ENCODE results near the gene PRKCZ.

The PRKCZ gene

GRCh38 chr1:2215909-2216766, 165.9 kb downstream of the PRKCZ start:
- in situ Hi-C loops (cut with MboI; ENCODE audit: low sequenced_read_pairs) = no loop called here

- in situ Hi-C loops (cut with MboI; ENCODE audit: low sequenced_read_pairs) = no loop called here
Measured at GRCh38 chr1:2216767-2217058, 166.5 kb downstream of the PRKCZ start.

- in situ Hi-C loops (cut with MboI; ENCODE audit: low sequenced_read_pairs) = no loop called here
Measured at GRCh38 chr1:2221271-2221670, 171.1 kb downstream of the PRKCZ start.

- in situ Hi-C loops (cut with MboI; ENCODE audit: low sequenced_read_pairs) = no loop called here
Measured at GRCh38 chr1:2224170-2224584, 174.0 kb downstream of the PRKCZ start.

GRCh38 chr1:2224631-2225428, 174.6 kb downstream of the PRKCZ start:
- in situ Hi-C loops (cut with MboI; ENCODE audit: low sequenced_read_pairs) = no loop called here

GRCh38 chr1:2226525-2227345, 176.5 kb downstream of the PRKCZ start:
- in situ Hi-C loops (cut with MboI; ENCODE audit: low sequenced_read_pairs) = no loop called here

GRCh38 chr1:2227346-2228156, 177.3 kb downstream of the PRKCZ start:
- in situ Hi-C loops (cut with MboI; ENCODE audit: low sequenced_read_pairs) = no loop called here

- in situ Hi-C loops (cut with MboI; ENCODE audit: low sequenced_read_pairs) = no loop called here
Measured at GRCh38 chr1:2228157-2228594, 178.0 kb downstream of the PRKCZ start, which contains the start of gene SKI. Gene SKI, plus strand, starts transcription at chr1:2228319. Its CDS starts 448 bp downstream, at chr1:2228767.

GRCh38 chr1:2228694-2229036, 178.5 kb downstream of the PRKCZ start:
- in situ Hi-C loops (cut with MboI; ENCODE audit: low sequenced_read_pairs) = no loop called here

- in situ Hi-C loops (cut with MboI; ENCODE audit: low sequenced_read_pairs) = no loop called here
Measured at GRCh38 chr1:2229037-2229864, 179.0 kb downstream of the PRKCZ start.

- in situ Hi-C loops (cut with MboI; ENCODE audit: low sequenced_read_pairs) = no loop called here
Measured at GRCh38 chr1:2229911-2230731, 179.9 kb downstream of the PRKCZ start.

GRCh38 chr1:2230781-2231531, 180.7 kb downstream of the PRKCZ start:
- in situ Hi-C loops (cut with MboI; ENCODE audit: low sequenced_read_pairs) = no loop called here

- in situ Hi-C loops (cut with MboI; ENCODE audit: low sequenced_read_pairs) = no loop called here
Measured at GRCh38 chr1:2231532-2232254, 181.5 kb downstream of the PRKCZ start.

- in situ Hi-C loops (cut with MboI; ENCODE audit: low sequenced_read_pairs) = no loop called here
Measured at GRCh38 chr1:2232255-2232915, 182.2 kb downstream of the PRKCZ start.

- in situ Hi-C loops (cut with MboI; ENCODE audit: low sequenced_read_pairs) = no loop called here
Measured at GRCh38 chr1:2232916-2233438, 182.8 kb downstream of the PRKCZ start.

- in situ Hi-C loops (cut with MboI; ENCODE audit: low sequenced_read_pairs) = no loop called here
Measured at GRCh38 chr1:2233468-2233867, 183.3 kb downstream of the PRKCZ start.

All from hTERT RPE-1 (cell line).